Erythroblast (primary cell): Measurements from ENCODE around the gene MTMR11.

Experiments used
- GATA1 ChIP-seq: IDR thresholded peaks from 2 replicates; pipeline ENCODE4 v1.6.1; 2011; ENCODE audit warnings: low read depth, mild to moderate bottlenecking, control low read depth, low read length, moderate library complexity
- POLR2A ChIP-seq: IDR thresholded peaks from 2 replicates; pipeline ENCODE4 v1.6.1; 2011; ENCODE audit warnings: mild to moderate bottlenecking, low read length

GRCh38 chr1:149977345-149977744, 40.7 kb upstream of the MTMR11 start:
- TF ChIP-seq POLR2A (no peak), GATA1 (no peak)
